Uterus (tissue), 4 donors: ENCODE measurements around the gene ZC3H7B. TPM values are rescaled to one million over a fixed set of nuclear protein-coding genes. Genes with fewer than 3 reads are reported as not detected.
A peak's percentile ranks its signal among the peaks of the same experiment; 100 is the strongest.

Experiments used
- DNase-seq, 2 donors: peaks; one replicate each; pipeline ENCODE4 v3.0.0-alpha.2; 2019 to 2020
- H3K27ac ChIP-seq, 2 donors: fragments of 200-600 bp; sonication (generic); 1 replicate in 1 of 2; 2 replicates in 1 of 2; pipeline ENCODE4 v1.5.1; 2016 to 2018
- H3K27me3 ChIP-seq, 2 donors: fragments of 200-600 bp; sonication (generic); one replicate each; pipeline ENCODE4 v1.5.1; 2018 to 2019; ENCODE audit warnings: control low read depth in 1 of 2
- H3K36me3 ChIP-seq, 2 donors: fragments of 200-600 bp; sonication (generic); one replicate each; pipeline ENCODE4 v1.5.1; 2019; ENCODE audit warnings: control low read depth in 1 of 2
- H3K4me1 ChIP-seq, 2 donors: fragments of 200-600 bp; sonication (generic); one replicate each; pipeline ENCODE4 v1.5.1; 2018 to 2019; ENCODE audit warnings: control low read depth in 1 of 2
- H3K4me3 ChIP-seq, 2 donors: fragments of 200-600 bp; sonication (generic); 1 replicate in 1 of 2; 2 replicates in 1 of 2; pipeline ENCODE4 v1.5.1; 2018 to 2019; ENCODE audit warnings: mild to moderate bottlenecking in 1 of 2
- H3K9me3 ChIP-seq, 2 donors: fragments of 200-600 bp; sonication (generic); one replicate each; pipeline ENCODE4 v1.5.1; 2019; ENCODE audit warnings: control low read depth in 1 of 2
- CTCF ChIP-seq, 4 experiments: fragments of 200-600 bp in 2 of 4; fragments of 450-650 bp in 2 of 4; sonication (generic) in 2 of 4; IDR thresholded peaks; one replicate each; pipeline ENCODE4 v1.5.1; 2016 to 2019; ENCODE audit warnings: antibody characterized with exemption in 4 of 4, mild to moderate bottlenecking in 2 of 4, moderate library complexity in 1 of 4
- POLR2A ChIP-seq, 2 donors: fragments of 450-650 bp; IDR thresholded peaks; one replicate each; pipeline ENCODE4 v1.6.1; 2016; ENCODE audit warnings: antibody characterized with exemption in 2 of 2, mild to moderate bottlenecking in 1 of 2, moderate library complexity in 1 of 2
- intact Hi-C: fragments of 100-400 bp; cut with DNase I; formaldehyde crosslinking; loops from one replicate; pipeline ENCODE4 v1.15.1; 2023; ENCODE audit warnings: low total_unique reads
- total RNA-seq, 4 donors: library from RNA; depleted of rRNA in 3 of 4; stranded (reverse); fragments of >200 nt in 3 of 4; gene quantifications; one replicate each; pipeline versions ENCODE4 v1.1.0 to v1.2.4, GENCODE V29; 2014 to 2023
- donor health status: DM: yes; HTN: yes; CAD: no.

The ZC3H7B gene
- total RNA-seq, 4 donors from 2014 or later: 14.1 to 74.1 (median 28.2) TPM

DNA sequence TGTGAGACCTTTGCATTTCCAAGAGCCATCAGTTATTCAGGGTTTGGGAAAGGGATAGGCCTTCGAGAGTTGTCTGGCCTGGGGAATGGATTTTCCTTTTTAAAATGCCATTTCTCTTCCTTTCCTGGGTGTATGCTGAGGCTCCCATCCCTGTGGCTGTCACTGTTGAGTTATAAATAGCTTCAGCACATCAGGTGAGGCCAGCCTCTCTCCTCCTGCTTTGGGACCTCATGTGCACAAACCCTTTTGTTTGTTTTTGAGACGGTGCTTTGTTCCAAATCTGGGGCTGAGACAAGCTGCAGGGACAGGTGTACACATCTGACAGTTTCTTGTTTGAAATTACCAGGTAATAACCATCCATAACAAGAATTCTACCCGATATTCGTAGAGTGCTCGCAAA, 81.8 kb downstream of the ZC3H7B start:
- H3K9me3 ChIP-seq: no peaks in the 10 kb centered on the region
- no peaks in the 10 kb centered on the region for H3K36me3 ChIP-seq
- peaks cover 0 to 8% of the 10 kb centered on the region in 2 donors for H3K4me1 ChIP-seq
- intact Hi-C loops: no loop called here
- H3K27ac ChIP-seq: peak overlapping the region; percentile 97 to 100
- no peaks in the 10 kb centered on the region for H3K27me3 ChIP-seq
- no peak for DNase-seq
- peak overlapping the region; percentile 62 to 70 for H3K4me3 ChIP-seq
- TF ChIP-seq POLR2A (IDR thresholded peaks at IDR 0.05) (no peak), CTCF (IDR thresholded peaks at IDR 0.05) (no peak)

GRCh38 chr22:41384128-41384527, 82.8 kb downstream of the ZC3H7B start:
- Histone ChIP-seq H3K4me1 (peaks cover 0 to 8% of the 10 kb centered on the region in 2 donors), H3K9me3 (no peaks in the 10 kb centered on the region), H3K27me3 (no peaks in the 10 kb centered on the region), H3K4me3 (no peak overlapping the region), H3K36me3 (no peaks in the 10 kb centered on the region), H3K27ac (peak overlapping the region; percentile 97 to 100)
- no peak for TF ChIP-seq POLR2A (IDR thresholded peaks at IDR 0.05)
- TF ChIP-seq CTCF (IDR thresholded peaks at IDR 0.05): no peak
- DNase-seq: no peak
- intact Hi-C loops: no loop called here

DNA sequence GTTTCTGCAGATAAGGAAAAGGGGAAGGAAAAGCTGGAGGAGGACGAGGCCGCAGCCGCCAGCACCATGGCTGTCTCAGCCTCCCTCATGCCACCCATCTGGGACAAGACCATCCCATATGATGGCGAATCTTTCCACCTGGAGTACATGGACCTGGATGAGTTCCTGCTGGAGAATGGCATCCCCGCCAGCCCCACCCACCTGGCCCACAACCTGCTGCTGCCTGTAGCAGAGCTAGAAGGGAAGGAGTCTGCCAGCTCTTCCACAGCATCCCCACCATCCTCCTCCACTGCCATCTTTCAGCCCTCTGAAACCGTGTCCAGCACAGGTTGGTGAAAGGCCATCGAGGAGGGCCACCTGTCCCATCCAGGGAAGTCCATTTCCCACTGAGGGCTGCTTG, 86.0 kb downstream of the ZC3H7B start:
- H3K27ac ChIP-seq: no peak overlapping the region
- H3K36me3 ChIP-seq: no peaks in the 10 kb centered on the region
- no peak for TF ChIP-seq POLR2A (IDR thresholded peaks at IDR 0.05)
- no peak for TF ChIP-seq CTCF (IDR thresholded peaks at IDR 0.05)
- intact Hi-C loops: no loop called here
- no peaks in the 10 kb centered on the region for H3K4me1 ChIP-seq
- DNase-seq: no peak
- no peaks in the 10 kb centered on the region for H3K27me3 ChIP-seq
- no peak overlapping the region for H3K4me3 ChIP-seq
- H3K9me3 ChIP-seq: no peaks in the 10 kb centered on the region

DNA sequence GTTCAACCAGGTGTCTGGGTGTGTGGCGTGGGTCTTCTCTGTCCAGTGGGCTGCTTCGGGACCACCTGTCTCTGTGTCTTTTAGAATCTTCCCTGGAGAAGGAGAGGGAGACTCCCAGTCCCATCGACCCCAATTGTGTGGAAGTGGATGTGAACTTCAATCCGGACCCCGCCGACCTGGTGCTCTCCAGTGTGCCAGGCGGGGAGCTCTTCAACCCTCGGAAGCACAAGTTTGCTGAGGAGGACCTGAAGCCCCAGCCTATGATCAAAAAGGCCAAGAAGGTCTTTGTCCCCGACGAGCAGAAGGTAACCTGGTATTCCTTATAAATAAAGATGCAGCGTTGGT, 92.7 kb downstream of the ZC3H7B start:
- H3K4me1 ChIP-seq: peaks cover 0 to 6% of the 10 kb centered on the region in 2 donors
- H3K27me3 ChIP-seq: no peaks in the 10 kb centered on the region
- intact Hi-C loops: loop anchor here (5.0 kb wide), 1 partner anchor 133 kb away; no protein-coding TSS in a partner anchor
- H3K36me3 ChIP-seq: no peaks in the 10 kb centered on the region
- H3K9me3 ChIP-seq: no peaks in the 10 kb centered on the region
- TF ChIP-seq POLR2A (IDR thresholded peaks at IDR 0.05): no peak
- TF ChIP-seq CTCF (IDR thresholded peaks at IDR 0.05): no peak
- H3K4me3 ChIP-seq: no peak overlapping the region
- H3K27ac ChIP-seq: peak overlapping the region; percentile 72 to 81
- no peak for DNase-seq

GRCh38 chr22:41395531-41396240, 94.4 kb downstream of the ZC3H7B start:
- no peak for TF ChIP-seq CTCF (IDR thresholded peaks at IDR 0.05)
- TF ChIP-seq POLR2A (IDR thresholded peaks at IDR 0.05): no peak
- Histone ChIP-seq H3K27me3 (no peaks in the 10 kb centered on the region), H3K36me3 (no peaks in the 10 kb centered on the region), H3K27ac (no peak overlapping the region), H3K4me1 (peaks cover 0 to 6% of the 10 kb centered on the region in 2 donors), H3K4me3 (no peak overlapping the region), H3K9me3 (no peaks in the 10 kb centered on the region)
- intact Hi-C loops: no loop called here
- DNase-seq: no peak
